Panc1 (cell line): Measurements from ENCODE around the gene GFY. TPM values are rescaled to one million over a fixed set of nuclear protein-coding genes. Genes with fewer than 3 reads are reported as not detected.

Experiments
- ATAC-seq: fragments of 200-7000 bp; cut with Tn5 transposase; 2 replicates; pipeline ENCODE4 v1.9.1; 2020; ENCODE audit warnings: mild to moderate bottlenecking, moderate library complexity
- BruUV-seq: library from RNA; stranded (reverse); fragments of 400-500 nt; replicated peaks from 2 replicates; lab custom pipeline; 2021; lab: Mats Ljungman, UMichigan
- CTCF ChIA-PET: fragments of 300-600 bp; sonication (Branson Sonifier 250); formaldehyde crosslinking; loops from one replicate; lab custom pipeline; 2022; ENCODE audit warnings: antibody characterized with exemption; lab: Charles Lee
- POLR2A ChIA-PET: fragments of 300-600 bp; sonication (Branson Sonifier 250); formaldehyde crosslinking; loops from one replicate; lab custom pipeline; 2022; ENCODE audit warnings: antibody characterized with exemption; lab: Charles Lee
- DNase-seq: peaks from one replicate; pipeline ENCODE4 v3.0.0-alpha.2; 2010; ENCODE audit warnings: low read depth, low spot score
- H3K27ac ChIP-seq: 2 replicates; pipeline ENCODE4 v1.5.1; 2011; ENCODE audit warnings: mild to moderate bottlenecking, low read length, inconsistent platforms
- H3K27me3 ChIP-seq: fragments of 200-500 bp; sonication (Bioruptor generic); 2 replicates; pipeline ENCODE4 v1.6.0; 2014; ENCODE audit warnings: low read length, inconsistent platforms; ENCODE audit not compliant: control insufficient read depth, insufficient read depth
- H3K36me3 ChIP-seq: fragments of 200-500 bp; sonication (Bioruptor generic); 2 replicates; pipeline ENCODE4 v1.5.1; 2014; ENCODE audit warnings: inconsistent platforms, mild to moderate bottlenecking, low read length, moderate library complexity; ENCODE audit not compliant: control insufficient read depth, insufficient read depth
- H3K4me1 ChIP-seq: 2 replicates; pipeline ENCODE4 v1.5.1; 2011; ENCODE audit warnings: inconsistent platforms, mild to moderate bottlenecking, low read length, moderate library complexity; ENCODE audit not compliant: control insufficient read depth, insufficient read depth
- H3K4me3 ChIP-seq, 2 experiments: 2 replicates each; pipeline ENCODE4 v1.5.1; 2011 to 2012; ENCODE audit warnings: low read depth in 2 of 2, low read length in 2 of 2, mild to moderate bottlenecking in 2 of 2, inconsistent platforms in 1 of 2, moderate library complexity in 1 of 2
- H3K9me3 ChIP-seq: fragments of 200-500 bp; sonication (Bioruptor generic); 2 replicates; pipeline ENCODE4 v1.5.1; 2014; ENCODE audit warnings: low read depth, mild to moderate bottlenecking, inconsistent platforms, low read length, moderate library complexity; ENCODE audit not compliant: control insufficient read depth, insufficient read depth
- POLR2AphosphoS5 ChIP-seq: IDR thresholded peaks from 2 replicates; pipeline ENCODE4 v1.6.1; 2012; ENCODE audit warnings: mild to moderate bottlenecking, low read depth, low read length, moderate library complexity
- SIN3A ChIP-seq: IDR thresholded peaks from 2 replicates; pipeline ENCODE4 v1.6.1; 2012; ENCODE audit warnings: low read depth, mild to moderate bottlenecking, low read length, moderate library complexity, borderline replicate concordance; ENCODE audit not compliant: insufficient read depth
- TCF7L2 ChIP-seq: IDR thresholded peaks from 2 replicates; pipeline ENCODE4 v1.6.1; 2011; ENCODE audit warnings: mild to moderate bottlenecking, low read depth, low read length, inconsistent platforms
- in situ Hi-C: cut with HindIII; loops from 2 replicates; pipeline ENCODE4 v1.10.0; 2016; ENCODE audit warnings: low sequenced_read_pairs, low pct_unique_long_range_greater_than_20kb
- intact Hi-C: fragments of 100-400 bp; cut with micrococcal nuclease; formaldehyde crosslinking; loops from one replicate; pipeline ENCODE4 v1.10.0; 2022; ENCODE audit not compliant: unreplicated experiment
- total RNA-seq: library from RNA; stranded (reverse); gene quantifications from one replicate; pipeline ENCODE4 v1.2.1, GENCODE V29; 2021; ENCODE audit not compliant: unreplicated experiment
- TF ChIP-seq, protein P1 (sequence below), 2 experiments: IDR thresholded peaks; 2 replicates each; pipeline ENCODE4 v1.6.1; 2011 to 2012; ENCODE audit warnings: low read depth in 2 of 2, control low read depth in 1 of 2, low read length in 1 of 2, mild to moderate bottlenecking in 1 of 2, moderate library complexity in 1 of 2; ENCODE audit not compliant: insufficient read depth in 1 of 2
- TF ChIP-seq, protein P2 (sequence below): fragments of 450-650 bp; IDR thresholded peaks from 2 replicates; pipeline ENCODE4 v1.5.1; 2017; ENCODE audit warnings: mild to moderate bottlenecking

Gene GFY
- total RNA-seq, 1 experiment from 2014 or later: not detected

DNA sequence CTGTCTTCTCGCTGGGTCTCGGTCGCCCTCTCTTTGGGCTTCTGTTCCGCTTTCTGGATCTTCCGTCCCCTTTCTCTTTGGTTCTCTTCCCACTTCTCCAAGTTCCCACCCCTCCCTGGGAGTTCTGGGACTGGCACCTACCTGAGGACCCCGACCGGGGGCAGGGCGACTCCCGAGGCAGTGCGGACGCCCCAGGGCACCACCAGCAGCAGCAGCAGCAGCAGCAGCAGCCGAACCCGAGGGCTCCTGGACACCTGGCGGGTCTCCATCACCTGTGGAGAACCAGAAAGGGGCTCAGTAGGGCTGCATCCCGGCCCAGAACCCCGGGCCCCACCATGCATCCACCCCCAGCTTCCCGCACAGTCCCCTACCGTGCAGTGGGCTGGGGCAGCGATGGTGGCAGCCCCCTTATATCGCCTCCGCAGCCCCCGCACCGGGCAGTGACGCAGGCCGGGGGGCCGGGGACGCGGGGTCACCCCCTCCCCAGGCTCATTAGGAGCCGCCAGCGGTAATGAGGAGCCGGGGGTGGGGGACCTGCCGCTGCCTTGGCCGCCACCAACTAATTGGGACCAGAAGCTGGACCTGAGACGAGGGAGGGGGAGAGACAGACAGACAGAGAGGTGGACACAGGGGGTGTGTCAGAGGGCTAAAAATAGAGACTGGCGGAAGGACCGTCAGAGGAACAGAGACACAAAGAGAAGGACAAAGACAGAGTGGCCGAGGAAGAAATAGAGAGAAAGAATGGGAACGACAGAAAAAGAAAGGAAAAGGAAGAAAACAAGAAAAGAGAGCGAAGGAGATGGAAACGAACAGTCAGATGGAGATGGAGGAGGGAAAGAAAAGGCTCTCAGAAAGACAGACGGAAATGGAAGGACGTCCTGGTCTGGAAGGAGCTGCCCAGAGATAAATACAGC is 1.9 kb upstream of the GFY start, which contains the start of gene PTH2:
Gene PTH2, minus strand, starts transcription at position 371 of the 914 bp plus-strand sequence. Its CDS starts 102 bp downstream, at position 269.
- H3K4me1 ChIP-seq: peaks cover 3% of the 10 kb centered on the region; the same call in 1 of the 2 replicates
- H3K4me3 ChIP-seq: peak within 1 kb of the TSS; percentile 20 to 35
- no peaks in the 10 kb centered on the region for H3K9me3 ChIP-seq
- intact Hi-C loops: no loop called here
- no peak for DNase-seq
- in situ Hi-C loops: no loop called here
- no peaks in the 10 kb centered on the region for H3K36me3 ChIP-seq
- POLR2A ChIA-PET: no interaction called here
- no peak within 1 kb of the TSS for H3K27ac ChIP-seq
- no peak for ATAC-seq
- TF ChIP-seq TCF7L2: no peak
- TF ChIP-seq SIN3A: no peak
- no peak for TF ChIP-seq POLR2AphosphoS5
- TF ChIP-seq, protein P1, sequence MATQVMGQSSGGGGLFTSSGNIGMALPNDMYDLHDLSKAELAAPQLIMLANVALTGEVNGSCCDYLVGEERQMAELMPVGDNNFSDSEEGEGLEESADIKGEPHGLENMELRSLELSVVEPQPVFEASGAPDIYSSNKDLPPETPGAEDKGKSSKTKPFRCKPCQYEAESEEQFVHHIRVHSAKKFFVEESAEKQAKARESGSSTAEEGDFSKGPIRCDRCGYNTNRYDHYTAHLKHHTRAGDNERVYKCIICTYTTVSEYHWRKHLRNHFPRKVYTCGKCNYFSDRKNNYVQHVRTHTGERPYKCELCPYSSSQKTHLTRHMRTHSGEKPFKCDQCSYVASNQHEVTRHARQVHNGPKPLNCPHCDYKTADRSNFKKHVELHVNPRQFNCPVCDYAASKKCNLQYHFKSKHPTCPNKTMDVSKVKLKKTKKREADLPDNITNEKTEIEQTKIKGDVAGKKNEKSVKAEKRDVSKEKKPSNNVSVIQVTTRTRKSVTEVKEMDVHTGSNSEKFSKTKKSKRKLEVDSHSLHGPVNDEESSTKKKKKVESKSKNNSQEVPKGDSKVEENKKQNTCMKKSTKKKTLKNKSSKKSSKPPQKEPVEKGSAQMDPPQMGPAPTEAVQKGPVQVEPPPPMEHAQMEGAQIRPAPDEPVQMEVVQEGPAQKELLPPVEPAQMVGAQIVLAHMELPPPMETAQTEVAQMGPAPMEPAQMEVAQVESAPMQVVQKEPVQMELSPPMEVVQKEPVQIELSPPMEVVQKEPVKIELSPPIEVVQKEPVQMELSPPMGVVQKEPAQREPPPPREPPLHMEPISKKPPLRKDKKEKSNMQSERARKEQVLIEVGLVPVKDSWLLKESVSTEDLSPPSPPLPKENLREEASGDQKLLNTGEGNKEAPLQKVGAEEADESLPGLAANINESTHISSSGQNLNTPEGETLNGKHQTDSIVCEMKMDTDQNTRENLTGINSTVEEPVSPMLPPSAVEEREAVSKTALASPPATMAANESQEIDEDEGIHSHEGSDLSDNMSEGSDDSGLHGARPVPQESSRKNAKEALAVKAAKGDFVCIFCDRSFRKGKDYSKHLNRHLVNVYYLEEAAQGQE (IDR thresholded peaks at IDR 0.05; ENCODE audit: insufficient read depth in 1 of 2, low read depth in 2 of 2, low read length in 1 of 2): no peak
- TF ChIP-seq, protein P2, sequence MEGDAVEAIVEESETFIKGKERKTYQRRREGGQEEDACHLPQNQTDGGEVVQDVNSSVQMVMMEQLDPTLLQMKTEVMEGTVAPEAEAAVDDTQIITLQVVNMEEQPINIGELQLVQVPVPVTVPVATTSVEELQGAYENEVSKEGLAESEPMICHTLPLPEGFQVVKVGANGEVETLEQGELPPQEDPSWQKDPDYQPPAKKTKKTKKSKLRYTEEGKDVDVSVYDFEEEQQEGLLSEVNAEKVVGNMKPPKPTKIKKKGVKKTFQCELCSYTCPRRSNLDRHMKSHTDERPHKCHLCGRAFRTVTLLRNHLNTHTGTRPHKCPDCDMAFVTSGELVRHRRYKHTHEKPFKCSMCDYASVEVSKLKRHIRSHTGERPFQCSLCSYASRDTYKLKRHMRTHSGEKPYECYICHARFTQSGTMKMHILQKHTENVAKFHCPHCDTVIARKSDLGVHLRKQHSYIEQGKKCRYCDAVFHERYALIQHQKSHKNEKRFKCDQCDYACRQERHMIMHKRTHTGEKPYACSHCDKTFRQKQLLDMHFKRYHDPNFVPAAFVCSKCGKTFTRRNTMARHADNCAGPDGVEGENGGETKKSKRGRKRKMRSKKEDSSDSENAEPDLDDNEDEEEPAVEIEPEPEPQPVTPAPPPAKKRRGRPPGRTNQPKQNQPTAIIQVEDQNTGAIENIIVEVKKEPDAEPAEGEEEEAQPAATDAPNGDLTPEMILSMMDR: no peak
- H3K27me3 ChIP-seq: peaks cover 10% of the 10 kb centered on the region
- BruUV-seq: no TSS peak
- CTCF ChIA-PET: no interaction called here

DNA sequence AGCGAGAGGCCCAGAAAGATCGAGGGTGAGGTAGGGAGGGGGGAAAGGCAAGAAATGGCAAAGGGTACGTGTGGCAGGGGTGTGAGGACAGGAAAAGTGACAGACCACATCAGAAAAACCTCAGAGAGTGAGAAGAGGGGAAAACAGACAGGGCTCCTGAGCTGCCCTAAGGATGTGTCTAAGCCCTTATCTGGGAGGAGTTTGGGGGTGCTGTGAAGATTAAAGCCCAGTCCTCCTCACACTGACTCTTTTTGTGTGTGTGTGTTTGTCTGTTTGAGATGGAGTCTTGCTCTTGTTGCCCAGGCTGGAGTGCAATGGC is 1.2 kb upstream of the GFY start:
- ChIA-PET CTCF (no interaction called here), POLR2A (no interaction called here)
- BruUV-seq: no TSS peak
- no peak overlapping the region for H3K27ac ChIP-seq
- TF ChIP-seq SIN3A (no peak), POLR2AphosphoS5 (no peak)
- TF ChIP-seq, protein P2: no peak
- DNase-seq: no peak
- in situ Hi-C loops: no loop called here
- no peaks in the 10 kb centered on the region for H3K9me3 ChIP-seq
- intact Hi-C loops: no loop called here
- H3K4me1 ChIP-seq: peaks cover 3% of the 10 kb centered on the region; the same call in 1 of the 2 replicates
- peaks cover 10% of the 10 kb centered on the region for H3K27me3 ChIP-seq
- no peak for ATAC-seq
- no peak overlapping the region for H3K4me3 ChIP-seq
- H3K36me3 ChIP-seq: no peaks in the 10 kb centered on the region
